OCI-LY3 (cell line): ENCODE measurements around the gene PSMB9.

ENCODE experiments used
- H2AFZ ChIP-seq: fragments of 200-600, 300-600 bp; shearing (Covaris generic); 2 replicates; pipeline ENCODE4 v1.6.0; 2014; ENCODE audit warnings: antibody characterized with exemption, low read depth, low read length
- H3K27ac ChIP-seq: fragments of 200-600, 300-600 bp; sonication (generic); 2 replicates; pipeline ENCODE4 v1.5.1; 2014; ENCODE audit warnings: mild to moderate bottlenecking, low read length, moderate library complexity, mixed read lengths
- H3K27me3 ChIP-seq: fragments of 200-600, 300-600 bp; sonication (generic); 2 replicates; pipeline ENCODE4 v1.6.1; 2014; ENCODE audit warnings: low read depth, low read length, mixed read lengths
- H3K36me3 ChIP-seq: fragments of 200-600, 300-600 bp; sonication (generic); replicated peaks from 2 replicates; pipeline ENCODE3; 2014; ENCODE audit warnings: low read depth, low read length, mixed read lengths
- H3K4me1 ChIP-seq: fragments of 300-600, 200-600 bp; sonication (generic); 2 replicates; pipeline ENCODE4 v1.6.1; 2014; ENCODE audit warnings: low read length, mixed read lengths
- H3K4me2 ChIP-seq: fragments of 200-600, 300-600 bp; sonication (generic); 2 replicates; pipeline ENCODE4 v1.6.1; 2014; ENCODE audit warnings: low read length, mixed read lengths
- H3K4me3 ChIP-seq: fragments of 300-600, 200-600 bp; sonication (generic); 2 replicates; pipeline ENCODE4 v1.5.1; 2014; ENCODE audit warnings: antibody characterized with exemption, mild to moderate bottlenecking, low read length, moderate library complexity
- H3K79me2 ChIP-seq: fragments of 300-600, 200-600 bp; shearing (Covaris generic); 2 replicates; pipeline ENCODE4 v1.6.1; 2014; ENCODE audit warnings: mild to moderate bottlenecking, low read length, mixed read lengths
- H3K9ac ChIP-seq: fragments of 300-600, 200-600 bp; shearing (Covaris generic); 2 replicates; pipeline ENCODE4 v1.6.0; 2014; ENCODE audit warnings: mild to moderate bottlenecking, low read length, moderate library complexity
- H3K9me3 ChIP-seq: fragments of 200-600, 300-600 bp; shearing (Covaris generic); 2 replicates; pipeline ENCODE4 v1.6.1; 2014; ENCODE audit warnings: low read length, mixed read lengths; ENCODE audit not compliant: insufficient read depth
- H4K20me1 ChIP-seq: fragments of 200-600, 300-600 bp; sonication (generic); 2 replicates; pipeline ENCODE4 v1.6.1; 2016; ENCODE audit warnings: low read length, mixed read lengths; ENCODE audit not compliant: insufficient read depth
- CTCF ChIP-seq: fragments of 200-600, 300-600 bp; sonication (generic); IDR thresholded peaks from 2 replicates; pipeline ENCODE4 v1.5.1; 2014; ENCODE audit warnings: antibody characterized with exemption, low read length, low read depth
- EZH2phosphoT487 ChIP-seq: fragments of 200-600 bp; shearing (Covaris generic); IDR thresholded peaks from 2 replicates; pipeline ENCODE4 v1.6.1; 2018; ENCODE audit warnings: antibody characterized with exemption, mixed run types, low read depth

The PSMB9 gene

DNA sequence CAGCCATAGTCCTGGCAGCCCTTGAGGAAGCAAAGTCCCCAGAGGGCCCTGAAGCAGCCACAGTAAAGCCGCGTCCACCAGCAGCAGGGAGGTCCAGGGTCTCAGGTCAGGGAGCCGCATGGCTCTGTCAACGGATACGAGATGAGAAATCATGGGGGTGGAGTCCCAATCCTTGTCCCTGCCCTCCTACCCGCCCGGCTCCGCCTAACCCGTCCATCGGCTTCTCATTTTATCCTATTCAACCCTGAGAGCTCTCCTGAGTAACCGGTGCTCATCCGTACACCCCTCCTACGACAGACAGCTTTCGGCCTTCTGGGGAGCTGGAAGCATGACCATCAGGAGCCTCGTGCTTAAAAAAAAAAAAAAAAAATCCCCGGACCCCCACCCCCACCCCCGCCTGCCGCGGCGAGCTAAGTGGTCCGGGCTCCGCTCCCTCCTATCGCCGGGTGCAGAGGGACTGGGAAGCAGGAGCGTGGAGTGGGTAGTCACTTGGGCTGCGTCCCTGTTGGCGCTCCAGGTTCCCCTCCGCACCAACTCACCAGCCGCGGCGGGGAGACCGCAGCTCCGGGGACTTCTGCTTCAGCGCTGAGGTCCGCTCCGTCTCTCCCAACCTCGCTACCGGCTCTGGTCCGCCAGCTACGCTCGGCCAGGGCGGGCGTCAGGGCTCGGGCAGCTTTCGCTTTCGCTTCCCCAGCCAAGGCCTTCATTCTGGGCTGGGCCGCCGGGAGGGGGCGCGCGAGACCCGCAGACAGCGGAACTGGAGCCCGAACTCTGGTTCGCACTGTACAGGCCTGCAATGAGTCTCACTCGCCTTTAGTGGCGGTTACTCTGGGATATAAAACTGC lies 15.7 kb upstream of the PSMB9 start, which contains the start of gene TAP2:
Gene TAP2 (minus strand): TSS at position 626 of the 845 bp plus-strand sequence. CDS start 506 bp downstream, at position 120.
- no peaks in the 10 kb centered on the region for H3K9me3 ChIP-seq
- H3K27me3 ChIP-seq, result no peaks in the 10 kb centered on the region
- peak within 1 kb of the TSS; percentile 71 for H3K27ac ChIP-seq
- H3K79me2 ChIP-seq, result peaks cover 25% of the 10 kb centered on the region
- peaks cover 50% of the 10 kb centered on the region for H3K4me1 ChIP-seq
- no peaks in the 10 kb centered on the region for H4K20me1 ChIP-seq
- H3K4me3 ChIP-seq, result peak within 1 kb of the TSS; percentile 89
- TF ChIP-seq EZH2phosphoT487, result no peak
- peak; percentile 76 for TF ChIP-seq CTCF
- H2AFZ ChIP-seq, result 0 out of 2 replicates have a peak within 1 kb of the TSS, but pooled peaks have one; percentile 20
- peaks cover 50% of the 10 kb centered on the region for H3K36me3 ChIP-seq
- peak within 1 kb of the TSS; percentile 96 for H3K4me2 ChIP-seq
- peak within 1 kb of the TSS; percentile 77 for H3K9ac ChIP-seq

DNA sequence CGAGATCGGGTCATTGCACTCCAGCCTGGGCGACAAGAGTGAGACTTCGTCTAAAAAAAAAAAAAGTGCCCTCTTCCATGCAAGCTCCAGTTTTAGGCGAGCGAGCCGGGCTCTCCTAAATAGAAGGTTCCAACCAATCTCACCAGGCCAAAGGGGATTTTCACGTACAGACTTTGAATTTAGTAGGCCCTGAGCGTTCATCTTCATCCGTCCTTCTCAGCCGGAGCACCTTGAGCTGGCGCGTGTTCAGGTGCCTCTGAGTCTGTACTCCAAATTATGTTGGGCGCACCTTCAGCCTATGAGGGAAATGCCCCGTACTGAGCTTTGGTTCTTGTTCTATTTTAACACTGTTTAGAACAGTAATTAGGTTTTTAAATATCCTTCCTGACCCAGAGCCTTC lies 14.6 kb upstream of the PSMB9 start:
- no peaks in the 10 kb centered on the region for H4K20me1 ChIP-seq
- H2AFZ ChIP-seq, result no peak overlapping the region
- peaks cover 50% of the 10 kb centered on the region for H3K36me3 ChIP-seq
- H3K4me1 ChIP-seq, result peaks cover 47% of the 10 kb centered on the region
- H3K27ac ChIP-seq, result no peak overlapping the region
- no peaks in the 10 kb centered on the region for H3K27me3 ChIP-seq
- no peak overlapping the region for H3K4me3 ChIP-seq
- TF ChIP-seq CTCF (no peak), EZH2phosphoT487 (no peak)
- H3K9ac ChIP-seq, result no peak overlapping the region
- H3K79me2 ChIP-seq, result peaks cover 33% of the 10 kb centered on the region
- H3K4me2 ChIP-seq, result no peak overlapping the region
- no peaks in the 10 kb centered on the region for H3K9me3 ChIP-seq

DNA sequence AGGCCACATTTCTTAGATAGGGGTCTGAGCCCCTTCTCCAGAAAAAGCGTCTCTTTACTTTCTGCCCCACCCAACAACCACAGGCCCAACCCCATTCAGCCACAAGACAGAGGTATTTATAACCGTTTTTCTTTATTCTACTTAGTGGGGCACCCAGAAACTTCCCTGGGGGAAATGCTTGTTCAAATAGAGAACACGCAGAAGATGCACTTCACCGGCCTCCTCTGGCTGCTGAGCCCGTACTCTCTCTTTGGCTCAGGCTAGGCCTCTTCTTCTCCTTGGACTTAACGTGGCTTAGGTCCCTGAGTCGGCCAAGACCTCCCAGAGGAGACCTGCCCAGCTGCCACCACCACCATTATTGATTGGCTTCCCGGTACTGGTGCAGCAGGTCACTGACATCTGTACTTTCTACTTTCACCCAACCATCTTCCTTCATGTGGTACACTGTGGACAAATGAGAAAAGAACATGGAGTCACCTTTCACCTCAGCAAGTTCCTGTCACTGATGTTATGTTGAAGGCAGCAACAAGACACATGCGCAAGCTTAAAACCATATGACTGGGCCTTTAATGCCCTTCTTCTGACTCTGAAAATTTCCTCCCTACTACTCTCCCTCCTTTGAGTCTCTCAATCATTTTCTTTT lies 13.3 kb upstream of the PSMB9 start:
- Histone ChIP-seq H3K4me1 (peaks cover 57% of the 10 kb centered on the region), H3K79me2 (peaks cover 36% of the 10 kb centered on the region), H3K4me2 (peak overlapping the region; percentile 55), H3K36me3 (peaks cover 44% of the 10 kb centered on the region), H3K9ac (no peak overlapping the region), H2AFZ (no peak overlapping the region), H3K9me3 (no peaks in the 10 kb centered on the region), H4K20me1 (no peaks in the 10 kb centered on the region), H3K27ac (peak overlapping the region; percentile 67), H3K4me3 (no peak overlapping the region), H3K27me3 (no peaks in the 10 kb centered on the region)
- TF ChIP-seq CTCF (no peak), EZH2phosphoT487 (no peak)

DNA sequence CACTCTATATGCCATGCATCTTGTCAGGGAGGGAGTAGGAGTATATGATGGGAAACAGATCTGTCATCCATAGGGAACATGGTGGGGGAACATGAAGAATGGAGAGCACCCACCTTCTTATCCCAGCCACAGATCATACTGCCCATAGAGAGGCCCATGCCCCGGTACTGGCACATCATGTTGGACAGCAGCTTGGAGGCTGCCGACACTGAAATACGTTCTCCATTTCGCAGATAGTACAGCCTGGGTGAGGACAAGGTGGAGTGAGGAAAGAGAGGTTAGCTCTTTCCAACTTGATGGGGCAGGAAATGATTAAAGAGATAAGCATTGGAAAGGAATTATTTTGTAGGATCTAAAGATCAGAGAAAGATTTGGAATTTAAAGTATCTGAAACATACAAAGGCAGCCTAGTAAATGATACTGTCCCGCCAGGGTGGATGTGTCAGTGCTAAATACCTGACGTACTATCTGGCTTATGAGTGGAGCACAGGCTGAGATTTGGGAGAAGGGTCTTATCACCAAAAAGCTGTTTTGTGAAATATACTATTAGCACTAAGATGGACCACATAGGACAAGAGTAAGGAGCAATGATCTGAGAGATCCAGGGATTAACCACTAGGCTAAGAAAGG lies 11.9 kb upstream of the PSMB9 start:
- peaks cover 61% of the 10 kb centered on the region for H3K4me1 ChIP-seq
- H3K27ac ChIP-seq, result no peak overlapping the region
- peaks cover 32% of the 10 kb centered on the region for H3K79me2 ChIP-seq
- no peaks in the 10 kb centered on the region for H3K27me3 ChIP-seq
- H3K9ac ChIP-seq, result no peak overlapping the region
- H3K4me2 ChIP-seq, result peak overlapping the region; percentile 86; the same call in 1 of the 2 replicates
- no peaks in the 10 kb centered on the region for H4K20me1 ChIP-seq
- peaks cover 42% of the 10 kb centered on the region for H3K36me3 ChIP-seq
- H3K4me3 ChIP-seq, result no peak overlapping the region
- H2AFZ ChIP-seq, result no peak overlapping the region
- no peaks in the 10 kb centered on the region for H3K9me3 ChIP-seq
- TF ChIP-seq CTCF (no peak), EZH2phosphoT487 (no peak)
